HepG2 (cell line): ENCODE measurements around the gene HTRA2. TPM values are rescaled to one million over a fixed set of nuclear protein-coding genes. Genes with fewer than 3 reads are reported as not detected.

Source experiments
- ATAD3A ChIP-seq: sonication (generic); formaldehyde crosslinking; IDR thresholded peaks from 2 replicates; pipeline ENCODE4 v1.4.0; 2020; ENCODE audit warnings: missing genetic modification reagents
- FIP1L1 ChIP-seq: fragments of 200-400 bp; formaldehyde crosslinking; IDR thresholded peaks from 2 replicates; pipeline ENCODE4 v1.6.1; 2018; ENCODE audit warnings: low read depth, mild to moderate bottlenecking, low read length, moderate library complexity, borderline replicate concordance; ENCODE audit not compliant: insufficient read depth
- FOXO1 ChIP-seq: sonication (generic); formaldehyde crosslinking; IDR thresholded peaks from 2 replicates; pipeline ENCODE4 v1.4.0; 2020; ENCODE audit warnings: missing genetic modification reagents
- RFX5 ChIP-seq: IDR thresholded peaks from 2 replicates; pipeline ENCODE4 v1.6.1; 2011; ENCODE audit warnings: low read depth, low read length, improper control_type of control experiment
- YY1 ChIP-seq: IDR thresholded peaks from 2 replicates; pipeline ENCODE4 v1.6.1; 2011; ENCODE audit warnings: low read length, low read depth, moderate library complexity, mild to moderate bottlenecking; ENCODE audit not compliant: insufficient read depth, insufficient replicate concordance
- ZNF20 ChIP-seq: sonication (generic); formaldehyde crosslinking; IDR thresholded peaks from 2 replicates; pipeline ENCODE4 v1.4.0; 2020; ENCODE audit warnings: mild to moderate bottlenecking, moderate library complexity, missing genetic modification reagents
- ZNF263 ChIP-seq: sonication (generic); formaldehyde crosslinking; IDR thresholded peaks from 2 replicates; pipeline ENCODE4 v1.4.0; 2020; ENCODE audit warnings: missing genetic modification reagents
- ZNF572 ChIP-seq: sonication (generic); formaldehyde crosslinking; IDR thresholded peaks from 2 replicates; pipeline ENCODE4 v1.5.1; 2020; ENCODE audit warnings: mild to moderate bottlenecking, missing genetic modification reagents
- ZNF839 ChIP-seq: sonication (generic); formaldehyde crosslinking; IDR thresholded peaks from 2 replicates; pipeline ENCODE4 v1.4.0; 2020; ENCODE audit warnings: missing genetic modification reagents, mild to moderate bottlenecking, borderline replicate concordance
- polyA plus RNA-seq, 8 experiments: library from polyadenylated mRNA; depleted of rRNA in 3 of 8; stranded (reverse) in 7 of 8; unstranded in 1 of 8; fragments of >200 nt; fragmentation: Illumina TruSeq in 4 of 8; extraction: Trizol in 4 of 8; gene quantifications; 2 replicates each; pipeline versions ENCODE4 v1.2.1 to v1.2.3, GENCODE V29; 2011 to 2016; ENCODE audit warnings: low read depth in 4 of 8, missing spikeins in 1 of 8, mixed read lengths in 1 of 8; ENCODE audit not compliant: insufficient read depth in 1 of 8
- total RNA-seq, 5 experiments: library from RNA; depleted of rRNA; stranded (reverse); fragments of >200 nt; fragmentation: Illumina TruSeq; extraction: Trizol; gene quantifications; 2 replicates each; pipeline ENCODE4 v1.2.3, GENCODE V29; 2016; ENCODE audit warnings: low read depth in 1 of 5
- TF ChIP-seq, protein P1 (sequence below): sonication (generic); formaldehyde crosslinking; IDR thresholded peaks from 2 replicates; pipeline ENCODE4 v1.5.1; 2020; ENCODE audit warnings: mild to moderate bottlenecking, missing genetic modification reagents, moderate library complexity
- TF ChIP-seq, protein P2 (sequence below): sonication (generic); formaldehyde crosslinking; IDR thresholded peaks from 2 replicates; pipeline ENCODE4 v1.5.1; 2020; ENCODE audit warnings: mild to moderate bottlenecking, missing genetic modification reagents
- TF ChIP-seq, protein P3 (sequence below): sonication (generic); formaldehyde crosslinking; conservative IDR thresholded peaks from 2 replicates; pipeline ENCODE4 v1.4.0; 2020; ENCODE audit warnings: missing genetic modification reagents
- TF ChIP-seq, protein P4 (sequence below): sonication (generic); formaldehyde crosslinking; IDR thresholded peaks from 2 replicates; pipeline ENCODE4 v1.4.0; 2020; ENCODE audit warnings: missing genetic modification reagents

Gene HTRA2
- total and polyA plus RNA-seq, 2 of the 13 experiments (the other 11 are each of a cell fraction or from before 2014, with no cell fraction given), result 47.7 to 50.3 TPM

DNA sequence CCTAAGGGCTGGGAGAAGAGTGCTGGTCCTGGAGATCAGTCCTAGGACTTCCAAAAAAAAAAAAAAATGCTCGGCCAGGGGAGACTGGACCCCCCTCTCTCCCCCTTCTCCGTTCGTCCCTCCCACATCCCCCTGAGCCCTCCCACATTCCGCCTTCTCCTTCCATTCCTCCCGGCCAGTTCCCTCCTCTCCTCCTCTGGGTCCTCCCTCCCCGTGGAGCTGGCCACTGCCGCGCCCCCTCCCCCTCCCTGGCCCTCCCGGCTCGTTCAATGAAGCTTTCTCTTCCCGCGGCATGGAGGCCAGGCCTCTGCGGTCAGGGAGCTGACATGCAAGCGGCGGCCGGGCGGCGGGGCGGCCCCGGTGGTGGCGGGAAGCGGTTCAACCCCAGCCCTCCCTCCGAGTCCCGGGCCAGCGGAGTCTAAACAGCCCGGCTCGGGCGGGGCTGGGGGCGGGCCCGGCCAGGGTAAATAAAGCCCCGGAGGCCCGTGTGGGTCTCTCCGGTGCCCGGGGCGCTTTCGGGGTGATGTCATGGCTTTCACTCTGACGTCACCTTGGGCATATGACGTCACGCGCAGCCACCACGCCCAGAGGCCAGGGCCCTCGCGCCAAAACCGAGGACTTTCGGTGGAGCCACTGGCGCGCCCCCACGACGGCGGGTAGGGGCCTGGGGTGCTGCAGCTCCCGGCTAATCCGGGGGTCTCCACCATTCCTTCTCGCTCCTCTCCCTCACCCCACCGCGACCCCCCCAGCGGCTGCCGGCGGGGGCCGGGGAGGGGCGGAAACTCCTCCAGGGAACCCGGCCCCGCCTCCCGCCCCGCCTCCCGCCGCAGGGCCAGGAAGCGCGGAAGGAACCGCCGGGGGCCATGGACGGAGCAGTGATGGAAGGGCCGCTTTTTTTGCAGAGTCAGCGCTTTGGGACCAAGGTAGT is 24.4 kb downstream of the HTRA2 start, which contains the start of the genes DOK1 and LOXL3 (continued):
- peak; percentile 48 for TF ChIP-seq YY1
- TF ChIP-seq ZNF839, result no peak
- no peak for TF ChIP-seq ATAD3A (CRISPR knock-in tag)
- TF ChIP-seq, protein P1, sequence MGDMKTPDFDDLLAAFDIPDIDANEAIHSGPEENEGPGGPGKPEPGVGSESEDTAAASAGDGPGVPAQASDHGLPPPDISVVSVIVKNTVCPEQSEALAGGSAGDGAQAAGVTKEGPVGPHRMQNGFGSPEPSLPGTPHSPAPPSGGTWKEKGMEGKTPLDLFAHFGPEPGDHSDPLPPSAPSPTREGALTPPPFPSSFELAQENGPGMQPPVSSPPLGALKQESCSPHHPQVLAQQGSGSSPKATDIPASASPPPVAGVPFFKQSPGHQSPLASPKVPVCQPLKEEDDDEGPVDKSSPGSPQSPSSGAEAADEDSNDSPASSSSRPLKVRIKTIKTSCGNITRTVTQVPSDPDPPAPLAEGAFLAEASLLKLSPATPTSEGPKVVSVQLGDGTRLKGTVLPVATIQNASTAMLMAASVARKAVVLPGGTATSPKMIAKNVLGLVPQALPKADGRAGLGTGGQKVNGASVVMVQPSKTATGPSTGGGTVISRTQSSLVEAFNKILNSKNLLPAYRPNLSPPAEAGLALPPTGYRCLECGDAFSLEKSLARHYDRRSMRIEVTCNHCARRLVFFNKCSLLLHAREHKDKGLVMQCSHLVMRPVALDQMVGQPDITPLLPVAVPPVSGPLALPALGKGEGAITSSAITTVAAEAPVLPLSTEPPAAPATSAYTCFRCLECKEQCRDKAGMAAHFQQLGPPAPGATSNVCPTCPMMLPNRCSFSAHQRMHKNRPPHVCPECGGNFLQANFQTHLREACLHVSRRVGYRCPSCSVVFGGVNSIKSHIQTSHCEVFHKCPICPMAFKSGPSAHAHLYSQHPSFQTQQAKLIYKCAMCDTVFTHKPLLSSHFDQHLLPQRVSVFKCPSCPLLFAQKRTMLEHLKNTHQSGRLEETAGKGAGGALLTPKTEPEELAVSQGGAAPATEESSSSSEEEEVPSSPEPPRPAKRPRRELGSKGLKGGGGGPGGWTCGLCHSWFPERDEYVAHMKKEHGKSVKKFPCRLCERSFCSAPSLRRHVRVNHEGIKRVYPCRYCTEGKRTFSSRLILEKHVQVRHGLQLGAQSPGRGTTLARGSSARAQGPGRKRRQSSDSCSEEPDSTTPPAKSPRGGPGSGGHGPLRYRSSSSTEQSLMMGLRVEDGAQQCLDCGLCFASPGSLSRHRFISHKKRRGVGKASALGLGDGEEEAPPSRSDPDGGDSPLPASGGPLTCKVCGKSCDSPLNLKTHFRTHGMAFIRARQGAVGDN (CRISPR knock-in tag), result peak; percentile 51
- no peak for TF ChIP-seq ZNF572
- no peak for TF ChIP-seq FIP1L1
- peak; percentile 51; the same call in 1 of the 2 replicates for TF ChIP-seq RFX5
- TF ChIP-seq, protein P2, sequence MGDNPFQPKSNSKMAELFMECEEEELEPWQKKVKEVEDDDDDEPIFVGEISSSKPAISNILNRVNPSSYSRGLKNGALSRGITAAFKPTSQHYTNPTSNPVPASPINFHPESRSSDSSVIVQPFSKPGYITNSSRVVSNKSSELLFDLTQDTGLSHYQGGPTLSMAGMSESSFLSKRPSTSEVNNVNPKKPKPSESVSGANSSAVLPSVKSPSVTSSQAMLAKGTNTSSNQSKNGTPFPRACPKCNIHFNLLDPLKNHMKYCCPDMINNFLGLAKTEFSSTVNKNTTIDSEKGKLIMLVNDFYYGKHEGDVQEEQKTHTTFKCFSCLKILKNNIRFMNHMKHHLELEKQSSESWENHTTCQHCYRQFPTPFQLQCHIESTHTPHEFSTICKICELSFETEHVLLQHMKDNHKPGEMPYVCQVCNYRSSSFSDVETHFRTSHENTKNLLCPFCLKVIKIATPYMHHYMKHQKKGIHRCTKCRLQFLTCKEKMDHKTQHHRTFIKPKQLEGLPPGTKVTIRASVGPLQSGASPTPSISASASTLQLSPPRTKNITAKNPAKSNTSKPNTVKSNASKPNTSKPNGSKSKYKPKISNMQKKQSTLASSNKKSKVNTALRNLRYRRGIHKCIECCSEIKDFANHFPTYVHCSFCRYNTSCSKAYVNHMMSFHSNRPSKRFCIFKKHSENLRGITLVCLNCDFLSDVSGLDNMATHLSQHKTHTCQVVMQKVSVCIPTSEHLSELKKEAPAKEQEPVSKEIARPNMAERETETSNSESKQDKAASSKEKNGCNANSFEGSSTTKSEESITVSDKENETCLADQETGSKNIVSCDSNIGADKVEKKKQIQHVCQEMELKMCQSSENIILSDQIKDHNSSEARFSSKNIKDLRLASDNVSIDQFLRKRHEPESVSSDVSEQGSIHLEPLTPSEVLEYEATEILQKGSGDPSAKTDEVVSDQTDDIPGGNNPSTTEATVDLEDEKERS (CRISPR knock-in tag), result 0 out of 2 replicates have a peak, but pooled peaks have one; percentile 43
- TF ChIP-seq ZNF20, result no peak
- TF ChIP-seq, protein P3, sequence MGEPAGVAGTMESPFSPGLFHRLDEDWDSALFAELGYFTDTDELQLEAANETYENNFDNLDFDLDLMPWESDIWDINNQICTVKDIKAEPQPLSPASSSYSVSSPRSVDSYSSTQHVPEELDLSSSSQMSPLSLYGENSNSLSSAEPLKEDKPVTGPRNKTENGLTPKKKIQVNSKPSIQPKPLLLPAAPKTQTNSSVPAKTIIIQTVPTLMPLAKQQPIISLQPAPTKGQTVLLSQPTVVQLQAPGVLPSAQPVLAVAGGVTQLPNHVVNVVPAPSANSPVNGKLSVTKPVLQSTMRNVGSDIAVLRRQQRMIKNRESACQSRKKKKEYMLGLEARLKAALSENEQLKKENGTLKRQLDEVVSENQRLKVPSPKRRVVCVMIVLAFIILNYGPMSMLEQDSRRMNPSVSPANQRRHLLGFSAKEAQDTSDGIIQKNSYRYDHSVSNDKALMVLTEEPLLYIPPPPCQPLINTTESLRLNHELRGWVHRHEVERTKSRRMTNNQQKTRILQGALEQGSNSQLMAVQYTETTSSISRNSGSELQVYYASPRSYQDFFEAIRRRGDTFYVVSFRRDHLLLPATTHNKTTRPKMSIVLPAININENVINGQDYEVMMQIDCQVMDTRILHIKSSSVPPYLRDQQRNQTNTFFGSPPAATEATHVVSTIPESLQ (CRISPR knock-in tag), result no peak
- no peak for TF ChIP-seq FOXO1 (CRISPR knock-in tag)
- peak; percentile 67 for TF ChIP-seq ZNF263 (CRISPR knock-in tag)
- TF ChIP-seq, protein P4, sequence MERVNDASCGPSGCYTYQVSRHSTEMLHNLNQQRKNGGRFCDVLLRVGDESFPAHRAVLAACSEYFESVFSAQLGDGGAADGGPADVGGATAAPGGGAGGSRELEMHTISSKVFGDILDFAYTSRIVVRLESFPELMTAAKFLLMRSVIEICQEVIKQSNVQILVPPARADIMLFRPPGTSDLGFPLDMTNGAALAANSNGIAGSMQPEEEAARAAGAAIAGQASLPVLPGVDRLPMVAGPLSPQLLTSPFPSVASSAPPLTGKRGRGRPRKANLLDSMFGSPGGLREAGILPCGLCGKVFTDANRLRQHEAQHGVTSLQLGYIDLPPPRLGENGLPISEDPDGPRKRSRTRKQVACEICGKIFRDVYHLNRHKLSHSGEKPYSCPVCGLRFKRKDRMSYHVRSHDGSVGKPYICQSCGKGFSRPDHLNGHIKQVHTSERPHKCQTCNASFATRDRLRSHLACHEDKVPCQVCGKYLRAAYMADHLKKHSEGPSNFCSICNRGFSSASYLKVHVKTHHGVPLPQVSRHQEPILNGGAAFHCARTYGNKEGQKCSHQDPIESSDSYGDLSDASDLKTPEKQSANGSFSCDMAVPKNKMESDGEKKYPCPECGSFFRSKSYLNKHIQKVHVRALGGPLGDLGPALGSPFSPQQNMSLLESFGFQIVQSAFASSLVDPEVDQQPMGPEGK (CRISPR knock-in tag), result peak; percentile 66
